Fibroblast of skin of right biceps (primary cell): ENCODE measurements around the gene SLC22A8.
"Not testable (repeated sequence)": the region's sequence is repeated elsewhere in the genome, so short reads cannot be mapped to it uniquely, and the experiment has no call there.

Source experiments
- DNase-seq: peaks from one replicate; pipeline ENCODE4 v3.0.0-alpha.2; 2013

The SLC22A8 gene

DNA sequence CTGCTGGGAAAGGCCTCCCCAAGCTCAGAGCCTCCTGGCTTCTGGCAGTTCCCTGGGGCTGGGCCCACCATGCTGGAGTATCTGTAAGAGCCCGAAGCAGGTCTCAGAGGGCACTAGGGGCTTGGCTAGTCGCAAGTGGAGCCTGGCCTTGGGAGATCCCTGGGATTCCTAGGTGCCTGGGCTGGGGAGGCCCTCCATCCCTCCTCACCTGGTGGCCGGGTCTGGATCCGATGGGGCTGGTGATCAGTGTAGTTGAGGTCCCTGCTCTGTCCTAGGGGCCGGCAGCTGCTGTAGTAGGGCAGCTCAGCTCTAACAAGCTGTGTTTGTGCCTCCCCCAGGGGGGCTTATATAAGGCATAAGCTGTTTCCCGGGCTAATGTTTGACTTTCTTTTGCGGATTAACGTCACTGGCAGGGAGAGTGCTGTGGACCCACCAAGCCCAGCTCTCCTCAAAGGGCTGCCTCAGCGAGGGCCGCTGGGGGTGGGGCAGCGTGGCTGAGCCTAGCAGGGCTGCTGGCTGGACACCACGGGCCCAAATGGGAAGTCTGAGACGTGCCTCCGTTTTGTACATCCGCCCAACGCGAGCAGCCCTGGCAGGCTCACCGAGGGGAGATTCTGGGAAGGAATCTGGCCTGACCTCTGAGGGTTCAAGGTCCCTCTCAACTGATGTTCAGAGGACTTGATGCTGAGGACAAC lies at the start of gene SLC22A8:
SLC22A8 (minus strand) TSS at position 321 of the 695 bp plus-strand sequence. CDS start 883 bp downstream, outside the sequence.
- DNase-seq = no peak

DNA sequence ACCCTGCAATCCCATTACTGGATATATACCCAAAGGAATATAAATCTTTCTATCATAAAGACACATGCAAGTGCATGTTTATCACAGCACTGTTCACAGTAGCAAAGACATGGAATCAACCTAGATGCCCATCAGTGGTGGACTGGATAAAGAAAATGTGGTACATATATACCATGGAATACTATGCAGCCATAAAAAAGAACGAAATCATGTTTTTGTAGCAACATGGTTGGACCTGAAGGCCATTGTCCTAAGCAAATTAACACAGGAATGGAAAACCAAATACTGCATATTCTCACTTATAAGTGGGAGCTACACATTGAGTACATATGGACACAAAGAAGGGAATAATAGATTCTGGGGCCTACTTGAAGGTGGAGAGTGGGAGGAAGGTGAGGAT lies 30.6 kb upstream of the SLC22A8 start:
- DNase-seq = not testable (repeated sequence)

GRCh38 chr11:63042596-63042995 lies 27.0 kb upstream of the SLC22A8 start:
- no peak for DNase-seq

DNA sequence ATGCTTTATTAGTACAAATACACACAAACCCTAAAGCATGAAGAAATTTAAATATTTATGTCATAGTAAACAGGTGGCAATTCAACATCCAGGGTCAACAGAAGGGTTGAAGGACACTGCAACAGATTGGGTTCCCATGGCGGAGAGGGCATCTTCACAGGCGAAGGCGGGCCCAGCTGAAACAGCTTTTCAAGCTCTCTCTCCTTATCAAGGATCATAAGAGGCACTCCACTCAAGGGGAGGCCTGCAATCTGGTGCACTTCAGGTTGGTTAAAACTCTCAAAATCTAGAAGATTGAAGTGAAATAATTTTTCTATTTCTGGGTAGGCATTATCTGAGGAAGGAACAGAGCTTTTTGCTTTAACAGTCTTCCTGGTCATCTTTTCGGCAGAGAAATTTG lies 16.8 kb upstream of the SLC22A8 start:
- DNase-seq = no peak

DNA sequence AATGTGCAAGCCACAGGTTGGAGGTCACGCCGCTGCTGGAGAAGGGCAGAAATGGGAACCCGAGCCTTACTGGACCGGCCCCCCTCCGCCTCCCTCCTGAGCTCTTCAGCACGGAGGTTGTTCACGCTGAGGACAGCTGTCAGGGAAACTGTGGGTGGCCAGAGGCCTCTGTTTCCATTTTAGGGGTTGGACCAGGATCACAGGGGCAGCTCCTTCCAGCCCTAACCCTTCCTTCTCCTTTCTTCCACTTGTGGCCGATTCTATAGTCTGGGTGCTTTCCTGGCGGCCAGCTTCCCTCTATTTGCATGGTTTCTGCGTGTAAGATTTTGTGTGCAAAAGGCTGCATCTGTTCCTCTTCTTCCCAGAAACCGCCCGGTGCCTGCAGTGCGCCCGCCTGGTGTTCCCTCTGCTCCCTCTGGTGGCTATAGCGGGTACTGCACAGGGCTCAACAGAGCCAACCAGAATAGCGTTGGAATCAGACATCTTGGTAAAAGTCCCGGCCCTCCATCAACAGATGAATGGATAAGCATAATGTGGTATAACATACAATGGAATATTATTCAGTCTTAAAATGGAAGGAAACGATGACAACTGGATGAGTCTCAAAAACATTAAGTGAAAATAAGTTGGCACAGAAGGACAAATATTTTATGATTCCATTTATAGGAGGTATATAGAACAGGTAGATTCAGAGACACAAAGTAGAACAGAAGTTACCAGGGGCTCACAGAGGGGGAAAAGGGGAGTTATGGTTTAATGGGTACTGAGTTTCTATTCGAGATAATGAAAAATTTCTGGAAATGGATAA lies 8.4 kb upstream of the SLC22A8 start:
- DNase-seq = peak; percentile 63

GRCh38 chr11:63023222-63023814 lies 7.7 kb upstream of the SLC22A8 start:
- DNase-seq = no peak

- DNase-seq = no peak
Measured at GRCh38 chr11:63022441-63022840, 6.8 kb upstream of the SLC22A8 start.

DNA sequence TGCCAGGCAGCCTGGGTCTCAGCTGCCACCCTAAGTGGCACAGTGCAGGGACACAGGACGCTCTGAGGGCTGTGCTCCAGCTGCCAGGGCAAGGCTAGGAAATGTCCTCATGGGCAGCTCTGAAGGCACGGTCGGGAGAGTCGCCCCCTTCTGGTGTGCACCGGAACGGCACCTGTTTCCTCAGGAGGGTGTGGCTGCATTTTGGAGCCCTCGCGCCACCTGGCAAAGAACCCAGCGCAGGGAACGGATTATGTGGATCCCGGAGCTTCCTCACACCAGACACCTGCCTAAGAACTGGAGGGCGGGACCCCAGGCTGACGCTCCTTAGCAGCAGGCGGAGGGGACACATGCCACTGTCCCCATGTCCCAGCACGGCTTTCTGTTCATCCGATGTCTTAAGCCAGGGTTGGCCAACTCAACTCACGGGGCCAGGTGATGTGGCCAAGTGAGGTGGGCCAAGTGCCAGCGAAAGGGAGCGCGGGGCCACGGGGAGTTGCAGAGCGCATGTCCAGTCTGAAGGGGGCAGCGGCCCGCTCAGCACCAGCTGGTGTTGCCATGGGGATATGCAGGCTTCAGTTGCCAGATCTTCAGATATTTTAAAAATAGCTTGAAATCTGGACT lies 5.1 kb upstream of the SLC22A8 start:
- DNase-seq = no peak

DNA sequence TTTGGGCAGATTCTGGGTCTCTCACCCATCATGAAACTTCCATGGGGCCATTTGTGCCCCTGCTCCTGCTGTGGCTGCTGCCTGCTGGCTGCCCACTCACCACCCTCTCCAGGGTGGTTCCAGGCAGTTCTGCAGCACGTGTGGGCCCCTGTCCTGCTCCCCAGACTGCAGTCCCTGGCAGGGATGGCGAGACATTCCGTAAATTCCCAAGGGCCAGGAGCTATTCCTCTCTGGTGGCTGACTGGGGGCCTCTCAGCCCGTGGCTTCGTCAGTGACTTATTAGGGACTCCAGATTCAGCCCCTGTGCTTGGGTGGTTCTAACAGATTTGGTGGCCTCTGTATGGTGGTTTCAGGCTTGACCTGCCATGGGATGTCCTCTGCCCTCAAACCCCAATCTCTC lies 3.9 kb upstream of the SLC22A8 start:
- DNase-seq = no peak

GRCh38 chr11:63017306-63017974 lies 1.8 kb upstream of the SLC22A8 start:
- DNase-seq = no peak

GRCh38 chr11:63014408-63015055 lies 1.1 kb downstream of the SLC22A8 start:
- no peak for DNase-seq

DNA sequence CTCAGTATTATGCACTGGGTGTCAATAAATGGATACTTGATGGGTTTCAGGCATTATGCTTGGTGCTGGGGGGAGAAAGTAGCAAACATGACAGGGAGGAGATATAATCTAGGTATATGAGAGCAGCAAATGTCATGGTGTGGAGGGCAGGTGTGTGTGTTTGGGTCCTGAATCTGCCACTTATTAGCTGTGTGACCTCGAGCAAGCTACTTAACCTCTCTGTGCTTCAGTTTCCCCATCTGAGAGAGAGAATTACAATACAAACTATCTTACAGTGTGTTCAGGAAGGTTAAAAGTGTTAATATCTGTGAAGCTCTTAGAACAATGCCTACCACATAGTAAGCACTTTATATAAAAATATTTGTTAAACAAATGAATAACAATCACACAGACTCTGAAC lies 2.8 kb downstream of the SLC22A8 start:
- no peak for DNase-seq

DNA sequence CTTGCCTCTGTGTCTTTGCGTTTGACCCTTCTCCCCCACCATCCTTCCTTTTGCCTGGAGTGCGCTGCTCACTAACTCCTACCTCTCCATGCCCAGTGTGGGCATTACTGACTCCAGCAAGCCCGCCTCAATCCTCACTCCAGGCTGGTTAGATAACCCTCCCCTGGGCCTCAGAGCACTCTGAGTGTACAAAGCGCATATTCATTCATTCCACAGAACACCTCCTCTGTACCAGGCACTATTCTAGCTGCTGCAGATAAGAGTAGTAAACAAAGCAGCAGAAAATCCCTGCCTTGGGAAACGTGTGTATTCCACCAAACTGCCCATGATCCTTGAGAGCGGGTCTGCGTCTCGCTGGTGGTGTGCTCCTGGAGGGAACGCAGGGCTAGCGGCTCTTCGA lies 3.2 kb downstream of the SLC22A8 start:
- no peak for DNase-seq

GRCh38 chr11:63010934-63011439 lies 4.7 kb downstream of the SLC22A8 start:
- no peak for DNase-seq

- DNase-seq = no peak
Measured at GRCh38 chr11:63007920-63008319, 7.7 kb downstream of the SLC22A8 start.

DNA sequence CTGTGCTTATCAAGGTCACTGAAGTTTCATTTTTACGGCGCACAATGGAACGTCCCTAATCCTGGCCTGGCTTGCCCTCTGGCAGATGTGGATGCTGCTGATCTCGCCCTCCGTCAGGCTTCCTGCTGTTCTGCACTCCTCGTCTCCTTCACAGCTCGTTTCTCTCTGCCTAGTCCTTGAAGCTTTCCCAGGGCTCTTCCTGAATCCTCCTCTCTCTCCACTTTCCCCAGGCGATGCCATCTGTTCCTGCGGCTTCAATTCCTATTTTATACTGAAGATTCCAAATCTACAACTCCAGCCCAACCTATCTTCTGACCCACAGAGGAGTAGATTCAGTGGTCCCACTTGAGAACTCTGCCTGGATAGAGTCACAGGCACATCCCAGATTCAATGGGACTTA lies 14.2 kb downstream of the SLC22A8 start:
- no peak for DNase-seq

DNA sequence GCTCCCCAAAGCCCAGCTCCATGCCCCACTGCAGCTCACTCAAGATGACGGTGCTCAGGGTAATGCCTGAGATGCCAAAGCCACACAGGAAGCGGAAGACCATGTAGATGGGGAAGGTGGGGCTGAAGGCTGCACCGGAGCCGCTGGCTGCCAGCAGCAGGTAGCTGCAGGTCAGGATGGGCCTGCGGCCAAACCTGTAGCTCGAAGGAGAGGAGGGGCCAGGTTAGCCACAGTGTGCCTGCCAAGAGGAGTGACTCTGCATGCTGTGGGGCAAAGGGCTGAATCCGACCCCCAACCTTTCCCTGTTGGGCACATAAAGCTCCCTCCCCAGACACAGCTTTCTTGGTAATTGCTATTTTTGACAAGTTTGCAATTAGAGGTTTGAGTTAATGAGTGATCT lies 16.0 kb downstream of the SLC22A8 start:
- no peak for DNase-seq

- no peak for DNase-seq
Measured at GRCh38 chr11:62999156-62999555, 16.5 kb downstream of the SLC22A8 start.

DNA sequence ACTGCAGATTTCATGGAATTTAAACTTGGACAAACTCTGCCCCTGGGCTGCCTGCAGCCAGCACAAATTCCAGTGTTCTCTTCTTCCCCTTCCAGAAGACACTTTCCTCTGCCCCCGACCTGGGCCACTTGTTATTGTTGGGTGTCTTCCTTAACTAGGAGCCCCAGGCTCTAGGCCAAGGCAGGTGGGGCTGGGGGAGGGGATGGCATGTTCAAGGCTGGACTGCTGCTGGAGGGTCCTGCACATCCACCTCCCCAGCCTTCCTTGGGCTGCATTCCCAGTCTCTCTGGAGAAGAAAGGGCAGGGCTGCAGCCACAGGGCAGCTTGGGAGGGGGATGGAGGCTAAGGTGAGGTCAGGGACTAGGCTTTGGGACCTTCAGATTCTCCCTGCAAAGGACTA lies 19.4 kb downstream of the SLC22A8 start:
- DNase-seq = no peak

DNA sequence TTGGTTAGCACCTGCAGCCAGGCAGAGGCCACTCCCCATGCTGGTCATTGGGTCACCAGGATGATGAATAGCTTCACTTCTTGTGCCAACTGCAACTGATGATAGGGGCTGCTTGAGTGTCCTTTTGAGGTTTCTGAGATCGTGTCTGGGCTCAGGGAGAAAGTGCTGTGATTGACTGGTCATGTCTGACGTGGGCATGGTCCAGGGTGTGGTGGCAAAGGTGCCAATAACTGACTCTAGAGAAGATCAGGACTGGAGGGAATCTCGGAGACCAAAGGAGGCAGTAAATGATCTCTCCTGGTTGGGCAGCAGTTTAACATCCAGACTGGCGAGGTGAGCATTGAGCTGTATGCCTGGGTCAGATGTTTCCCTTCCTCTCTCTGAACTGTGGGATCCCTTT lies 20.9 kb downstream of the SLC22A8 start:
- DNase-seq = no peak

DNA sequence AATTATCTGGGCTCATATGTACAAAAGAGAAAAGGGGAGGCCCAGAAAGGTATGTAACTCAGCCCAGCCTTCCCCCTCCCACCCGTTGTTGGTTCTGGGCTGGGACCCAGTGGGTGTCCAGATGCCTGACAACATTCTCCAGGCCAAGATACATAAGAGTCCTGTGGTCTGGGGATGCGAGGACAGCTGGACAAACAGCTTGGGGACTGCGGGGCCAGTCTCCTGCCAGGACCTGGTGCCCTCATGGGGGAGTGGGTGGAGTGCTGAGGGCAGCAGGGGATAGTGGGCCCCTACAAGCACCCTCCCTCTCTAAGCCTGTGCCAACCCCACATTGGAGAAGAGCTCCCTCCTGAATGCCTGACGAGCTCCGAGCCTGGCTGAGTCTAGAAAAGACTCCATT lies 27.4 kb downstream of the SLC22A8 start:
- DNase-seq = no peak

GRCh38 chr11:62985041-62985750 lies 30.4 kb downstream of the SLC22A8 start:
- no peak for DNase-seq
